ENCODE measurements around the gene HUS1.

DNA sequence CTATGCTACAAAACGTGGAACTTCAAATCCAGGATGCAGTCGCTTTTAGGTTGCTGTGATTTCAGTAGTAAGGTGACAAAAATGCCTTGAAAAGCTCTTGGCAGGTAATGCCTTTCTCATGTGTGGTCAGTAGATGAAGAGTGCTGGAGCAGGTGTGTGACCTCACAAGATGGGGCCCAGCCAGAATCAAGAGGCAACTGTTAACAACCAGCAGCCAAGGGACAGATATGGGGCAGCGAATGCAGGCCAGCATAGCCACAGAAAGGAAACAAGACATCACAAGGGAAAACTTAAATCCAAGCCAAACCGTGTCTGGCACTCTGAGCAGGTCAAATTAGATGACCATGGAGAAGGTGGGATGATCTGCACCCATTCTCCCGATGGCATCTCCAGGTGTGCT is 12.3 kb downstream of the HUS1 start:
- TF ChIP-seq, protein P1, sequence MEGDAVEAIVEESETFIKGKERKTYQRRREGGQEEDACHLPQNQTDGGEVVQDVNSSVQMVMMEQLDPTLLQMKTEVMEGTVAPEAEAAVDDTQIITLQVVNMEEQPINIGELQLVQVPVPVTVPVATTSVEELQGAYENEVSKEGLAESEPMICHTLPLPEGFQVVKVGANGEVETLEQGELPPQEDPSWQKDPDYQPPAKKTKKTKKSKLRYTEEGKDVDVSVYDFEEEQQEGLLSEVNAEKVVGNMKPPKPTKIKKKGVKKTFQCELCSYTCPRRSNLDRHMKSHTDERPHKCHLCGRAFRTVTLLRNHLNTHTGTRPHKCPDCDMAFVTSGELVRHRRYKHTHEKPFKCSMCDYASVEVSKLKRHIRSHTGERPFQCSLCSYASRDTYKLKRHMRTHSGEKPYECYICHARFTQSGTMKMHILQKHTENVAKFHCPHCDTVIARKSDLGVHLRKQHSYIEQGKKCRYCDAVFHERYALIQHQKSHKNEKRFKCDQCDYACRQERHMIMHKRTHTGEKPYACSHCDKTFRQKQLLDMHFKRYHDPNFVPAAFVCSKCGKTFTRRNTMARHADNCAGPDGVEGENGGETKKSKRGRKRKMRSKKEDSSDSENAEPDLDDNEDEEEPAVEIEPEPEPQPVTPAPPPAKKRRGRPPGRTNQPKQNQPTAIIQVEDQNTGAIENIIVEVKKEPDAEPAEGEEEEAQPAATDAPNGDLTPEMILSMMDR (IDR thresholded peaks at IDR 0.05) = no peak
- no peak for TF ChIP-seq POLR2A (IDR thresholded peaks at IDR 0.05)

Data from heart left ventricle (tissue), 13 donors.